PFSK-1 (cell line): ENCODE results near the gene UMOD.

Source experiments
- FOXP2 ChIP-seq: optimal IDR thresholded peaks from 2 replicates; pipeline ENCODE3; 2011; ENCODE audit warnings: borderline replicate concordance, control low read depth, inconsistent platforms; ENCODE audit not compliant: insufficient read depth; ENCODE audit errors: extremely low read length, extremely low read depth
- POLR2AphosphoS5 ChIP-seq: IDR thresholded peaks from 2 replicates; pipeline ENCODE4 v1.6.1; 2012; ENCODE audit warnings: low read depth, mild to moderate bottlenecking, control low read depth, low read length, moderate library complexity
- REST ChIP-seq, 2 experiments: IDR thresholded peaks; 2 replicates each; pipeline versions ENCODE4 v1.6.1 to v1.8.0; 2011 to 2012; ENCODE audit warnings: low read depth in 2 of 2, low read length in 2 of 2, control low read depth in 1 of 2, inconsistent platforms in 1 of 2, mild to moderate bottlenecking in 1 of 2, moderate library complexity in 1 of 2; ENCODE audit not compliant: insufficient read depth in 1 of 2
- SIN3A ChIP-seq: IDR thresholded peaks from 2 replicates; pipeline ENCODE4 v1.6.1; 2012; ENCODE audit warnings: mild to moderate bottlenecking, low read length, moderate library complexity, borderline replicate concordance; ENCODE audit not compliant: insufficient read depth
- TAF1 ChIP-seq: IDR thresholded peaks from 2 replicates; pipeline ENCODE4 v1.6.1; 2012; ENCODE audit warnings: low read length, control low read depth, borderline replicate concordance; ENCODE audit not compliant: insufficient read depth

Gene UMOD

GRCh38 chr16:20398603-20399002 lies 46.1 kb upstream of the UMOD start:
- TF ChIP-seq POLR2AphosphoS5, result no peak
- TF ChIP-seq REST (IDR thresholded peaks at IDR 0.05; ENCODE audit: insufficient read depth in 1 of 2, low read depth in 2 of 2, low read length in 2 of 2), result no peak
- TF ChIP-seq TAF1, result no peak
- no peak for TF ChIP-seq FOXP2
- no peak for TF ChIP-seq SIN3A

- TF ChIP-seq TAF1 (no peak), SIN3A (no peak), FOXP2 (no peak), REST (IDR thresholded peaks at IDR 0.05; ENCODE audit: insufficient read depth in 1 of 2, low read depth in 2 of 2, low read length in 2 of 2) (no peak), POLR2AphosphoS5 (no peak)
Observed at GRCh38 chr16:20397468-20398074, 45.1 kb upstream of the UMOD start.

GRCh38 chr16:20396846-20397467 lies 44.4 kb upstream of the UMOD start:
- TF ChIP-seq FOXP2 (no peak), SIN3A (no peak), POLR2AphosphoS5 (no peak), REST (IDR thresholded peaks at IDR 0.05; ENCODE audit: insufficient read depth in 1 of 2, low read depth in 2 of 2, low read length in 2 of 2) (no peak), TAF1 (no peak)

- TF ChIP-seq FOXP2 (no peak), SIN3A (no peak), REST (IDR thresholded peaks at IDR 0.05; ENCODE audit: insufficient read depth in 1 of 2, low read depth in 2 of 2, low read length in 2 of 2) (no peak), POLR2AphosphoS5 (no peak), TAF1 (no peak)
Observed at GRCh38 chr16:20395946-20396345, 43.4 kb upstream of the UMOD start.
